GM21381 (cell line): ENCODE data around the gene COLEC12.
"Not testable (repeated sequence)": the region's sequence is repeated elsewhere in the genome, so short reads cannot be mapped to it uniquely, and the experiment has no call there.

ENCODE experiments used
- ATAC-seq: cut with Tn5 transposase; IDR thresholded peaks from one replicate; pipeline ENCODE4 v1.9.1; 2021; ENCODE audit warnings: mild to moderate bottlenecking, moderate library complexity; ENCODE audit not compliant: unreplicated experiment

COLEC12 gene

GRCh38 chr18:295756-296490, 204.6 kb downstream of the COLEC12 start:
- ATAC-seq: no peak

GRCh38 chr18:294566-294965, 205.9 kb downstream of the COLEC12 start:
- no peak for ATAC-seq

- no peak for ATAC-seq
These were observed 207.0 kb downstream of the COLEC12 start for GRCh38 chr18:293536-293935.

- ATAC-seq: no peak
These were observed 208.2 kb downstream of the COLEC12 start for GRCh38 chr18:292271-292670.

- ATAC-seq: not testable (repeated sequence)
These were observed 210.5 kb downstream of the COLEC12 start for GRCh38 chr18:289970-290369.

GRCh38 chr18:289026-289425, 211.5 kb downstream of the COLEC12 start:
- ATAC-seq: no peak

- no peak for ATAC-seq
These were observed 213.8 kb downstream of the COLEC12 start for GRCh38 chr18:286515-287310.

GRCh38 chr18:285817-286216, 214.7 kb downstream of the COLEC12 start:
- no peak for ATAC-seq

GRCh38 chr18:275486-275885, 225.0 kb downstream of the COLEC12 start:
- no peak for ATAC-seq

GRCh38 chr18:274313-274712, 226.2 kb downstream of the COLEC12 start:
- no peak for ATAC-seq

GRCh38 chr18:273525-273924, 227.0 kb downstream of the COLEC12 start:
- ATAC-seq: no peak

- ATAC-seq: no peak
These were observed 227.9 kb downstream of the COLEC12 start for GRCh38 chr18:272650-273049.

- ATAC-seq: no peak
These were observed 230.9 kb downstream of the COLEC12 start for GRCh38 chr18:269480-270095.

- peak; percentile 88 for ATAC-seq
These were observed 232.6 kb downstream of the COLEC12 start, which contains the start of gene THOC1 for GRCh38 chr18:267688-268552. TSS of gene THOC1 (minus strand) at chr18:268047. CDS start at chr18:268019, 28 bp downstream.

- ATAC-seq: peak; percentile 27
These were observed 233.2 kb downstream of the COLEC12 start for GRCh38 chr18:267380-267687.
